SK-N-SH (cell line): ENCODE data around the gene ZNF555. TPM values are rescaled to one million over a fixed set of nuclear protein-coding genes. Genes with fewer than 3 reads are reported as not detected.

ENCODE experiments used
- CTCF ChIA-PET: fragments of 300-600, 350-600 bp; formaldehyde crosslinking; extraction: SDS; loops from one replicate; lab custom pipeline; 2021; lab: Yijun Ruan, JAX
- POLR2A ChIA-PET: fragments of 350-600 bp; sonication (Branson Sonifier 250); formaldehyde crosslinking; extraction: SDS; loops from one replicate; lab custom pipeline; 2020; ENCODE audit warnings: antibody characterized with exemption, inconsistent platforms; lab: Yijun Ruan, JAX
- DNase-seq: peaks from one replicate; pipeline ENCODE4 v3.0.0; 2012
- H2AFZ ChIP-seq: fragments of 200-600 bp; sonication (generic); 2 replicates; pipeline ENCODE4 v1.8.1; 2016; ENCODE audit warnings: antibody characterized with exemption, mild to moderate bottlenecking, low read depth
- H3F3A ChIP-seq: fragments of 200-600 bp; sonication (generic); replicated peaks from 2 replicates; pipeline ENCODE3; 2016; ENCODE audit warnings: antibody characterized with exemption, mild to moderate bottlenecking; ENCODE audit not compliant: insufficient read depth
- H3K27ac ChIP-seq, 2 experiments: fragments of 200-500 bp in 1 of 2; fragments of 200-600 bp in 1 of 2; sonication (Bioruptor generic) in 1 of 2; sonication (generic), shearing (Covaris generic) in 1 of 2; 2 replicates each; pipeline versions ENCODE4 v1.5.1 to v1.6.1; 2014 to 2016; ENCODE audit warnings: low read depth in 2 of 2, inconsistent platforms in 1 of 2, low read length in 1 of 2, mild to moderate bottlenecking in 1 of 2, mixed read lengths in 1 of 2
- H3K27me3 ChIP-seq: fragments of 200-600 bp; sonication (generic), shearing (Covaris generic); 2 replicates; pipeline ENCODE4 v1.6.1; 2016; ENCODE audit warnings: mixed run types; ENCODE audit not compliant: insufficient read depth
- H3K36me3 ChIP-seq, 2 experiments: fragments of 200-500 bp in 1 of 2; fragments of 200-600 bp in 1 of 2; sonication (Bioruptor generic) in 1 of 2; sonication (generic) in 1 of 2; replicated peaks in 1 of 2; 2 replicates each; pipeline versions ENCODE3 to v1.5.1; 2014 to 2016; ENCODE audit warnings: low read length in 1 of 2, mild to moderate bottlenecking in 1 of 2; ENCODE audit not compliant: insufficient read depth in 2 of 2, control insufficient read depth in 1 of 2
- H3K4me1 ChIP-seq, 2 experiments: fragments of 200-500 bp in 1 of 2; fragments of 200-600 bp in 1 of 2; sonication (Bioruptor generic) in 1 of 2; sonication (generic), shearing (Covaris generic) in 1 of 2; 2 replicates each; pipeline versions ENCODE4 v1.5.1 to v1.6.1; 2014 to 2016; ENCODE audit warnings: low read depth in 1 of 2, low read length in 1 of 2, mixed run types in 1 of 2; ENCODE audit not compliant: insufficient read depth in 2 of 2, control insufficient read depth in 1 of 2
- H3K4me2 ChIP-seq: fragments of 200-600 bp; sonication (generic), shearing (Covaris generic); 2 replicates; pipeline ENCODE4 v1.6.1; 2017; ENCODE audit warnings: mixed run types
- H3K4me3 ChIP-seq, 2 experiments: fragments of 200-500 bp in 1 of 2; fragments of 200-600 bp in 1 of 2; sonication (Bioruptor generic) in 1 of 2; sonication (generic), shearing (Covaris generic) in 1 of 2; 2 replicates each; pipeline versions ENCODE4 v1.5.1 to v1.8.1; 2014 to 2016; ENCODE audit warnings: low read depth in 2 of 2, inconsistent platforms in 1 of 2, low read length in 1 of 2, mild to moderate bottlenecking in 1 of 2, mixed read lengths in 1 of 2, moderate library complexity in 1 of 2
- H3K79me2 ChIP-seq: fragments of 200-600 bp; sonication (generic); 2 replicates; pipeline ENCODE4 v1.8.1; 2017; ENCODE audit warnings: mild to moderate bottlenecking; ENCODE audit not compliant: insufficient read depth
- H3K9ac ChIP-seq: fragments of 200-600 bp; sonication (generic); 2 replicates; pipeline ENCODE4 v1.6.1; 2017; ENCODE audit warnings: mixed run types
- H3K9me2 ChIP-seq: fragments of 200-600 bp; sonication (generic); 2 replicates; pipeline ENCODE4 v1.6.1; 2017; ENCODE audit warnings: mixed run types
- H3K9me3 ChIP-seq: fragments of 200-600 bp; sonication (generic); 2 replicates; pipeline ENCODE4 v1.6.1; 2017; ENCODE audit warnings: mixed run types, mild to moderate bottlenecking, moderate library complexity
- H4K20me1 ChIP-seq: fragments of 200-600 bp; sonication (generic); 2 replicates; pipeline ENCODE4 v1.6.1; 2017; ENCODE audit warnings: mild to moderate bottlenecking, mixed run types; ENCODE audit not compliant: insufficient read depth
- CHD2 ChIP-seq: fragments of 150-350 bp; IDR thresholded peaks from 2 replicates; pipeline ENCODE4 v1.6.1; 2018; ENCODE audit warnings: low read length; ENCODE audit not compliant: partially characterized antibody
- CTCF ChIP-seq: fragments of 200-600 bp; sonication (generic); IDR thresholded peaks from 2 replicates; pipeline ENCODE4 v1.6.1; 2017; ENCODE audit warnings: antibody characterized with exemption, mild to moderate bottlenecking, moderate library complexity
- ELF1 ChIP-seq: IDR thresholded peaks from 2 replicates; pipeline ENCODE4 v1.4.0; 2012
- EP300 ChIP-seq, 2 experiments: IDR thresholded peaks; 2 replicates each; pipeline versions ENCODE4 v1.4.0 to v1.6.1; 2012; ENCODE audit warnings: borderline replicate concordance in 1 of 2, low read depth in 1 of 2, low read length in 1 of 2
- IRF3 ChIP-seq: fragments of 150-350 bp; IDR thresholded peaks from 2 replicates; pipeline ENCODE4 v1.6.1; 2016; ENCODE audit warnings: mild to moderate bottlenecking, low read depth, low read length
- JUND ChIP-seq: IDR thresholded peaks from 2 replicates; pipeline ENCODE4 v1.4.0; 2012
- MAX ChIP-seq: IDR thresholded peaks from 2 replicates; pipeline ENCODE4 v1.4.0; 2012; ENCODE audit warnings: low read depth
- MXI1 ChIP-seq: IDR thresholded peaks from 2 replicates; pipeline ENCODE4 v1.6.1; 2012; ENCODE audit warnings: mild to moderate bottlenecking, low read depth, low read length, improper control_type of control experiment
- NFIC ChIP-seq: IDR thresholded peaks from 2 replicates; pipeline ENCODE4 v1.4.0; 2012; ENCODE audit warnings: borderline replicate concordance
- PBX3 ChIP-seq: IDR thresholded peaks from 2 replicates; pipeline ENCODE4; 2012
- POLR2AphosphoS5 ChIP-seq: IDR thresholded peaks from 2 replicates; pipeline ENCODE4 v1.6.1; 2012; ENCODE audit warnings: low read depth, low read length
- RCOR1 ChIP-seq: fragments of 150-350 bp; IDR thresholded peaks from 2 replicates; pipeline ENCODE4 v1.6.1; 2017; ENCODE audit warnings: antibody characterized with exemption, low read length
- RFX5 ChIP-seq: IDR thresholded peaks from 2 replicates; pipeline ENCODE4 v1.6.1; 2012; ENCODE audit warnings: mild to moderate bottlenecking, improper control_type of control experiment, low read length
- SIN3A ChIP-seq: IDR thresholded peaks from 2 replicates; pipeline ENCODE4 v1.6.1; 2012; ENCODE audit warnings: low read depth, mild to moderate bottlenecking, low read length, moderate library complexity, borderline replicate concordance
- SMC3 ChIP-seq: IDR thresholded peaks from 2 replicates; pipeline ENCODE4 v1.6.1; 2012; ENCODE audit warnings: low read depth, low read length, improper control_type of control experiment
- TAF1 ChIP-seq: IDR thresholded peaks from 2 replicates; pipeline ENCODE4 v1.6.1; 2012; ENCODE audit warnings: low read depth, mild to moderate bottlenecking, low read length, moderate library complexity, borderline replicate concordance
- WGBS: methylation state at CpG from one replicate; pipeline ENCODE4 v1.1.6; 2017; ENCODE audit warnings: low lambda C conversion rate; 5-methylcytosine and 5-hydroxymethylcytosine counted together
- polyA plus RNA-seq, 3 experiments: library from polyadenylated mRNA; depleted of rRNA; stranded (reverse); fragments of >200 nt; gene quantifications; 2 replicates each; pipeline ENCODE4 v1.2.3, GENCODE V29; 2012

ZNF555 gene
- polyA plus RNA-seq (2012; rRNA removed): 1.4 and 2.2 TPM in 2 replicates
- 1.8 and 2.1 TPM in 2 replicates for polyA plus RNA-seq (2012; cell fraction: cytosol; rRNA removed)
- polyA plus RNA-seq (2012; cell fraction: nucleus; rRNA removed): 2.0 and 3.1 TPM in 2 replicates

GRCh38 chr19:2840794-2841791, at the start of gene ZNF555:
Gene ZNF555, plus strand, starts transcription at chr19:2841475. Its CDS starts 98 bp downstream, at chr19:2841573.
- peak within 1 kb of the TSS; percentile 75 for H3K9ac ChIP-seq
- H3K4me3 ChIP-seq: peak within 1 kb of the TSS; percentile 66 to 84
- peak; percentile 98 for DNase-seq
- peaks cover 0 to 14% of the 10 kb centered on the region in 2 experiments for H3K36me3 ChIP-seq
- 0 out of 2 replicates have a peak, but pooled peaks cover 2% of the 10 kb centered on the region for H3K9me3 ChIP-seq
- no peaks in the 10 kb centered on the region for H4K20me1 ChIP-seq
- WGBS: under 1% methylated on average over 24 of the region's 106 CpGs
- POLR2A ChIA-PET: interaction anchor here (0.5 to 1.3 kb wide), 4 partner anchors 19 to 109 kb away, joined by 3 to 9 read pairs (median 3); partner anchors contain the start of gene ZNF77
- TF ChIP-seq ELF1: 0 out of 2 replicates have a peak, but pooled peaks have one; percentile 18
- peak; percentile 19; the same call in 1 of the 2 replicates for TF ChIP-seq TAF1
- 0 out of 2 replicates have a peak, but pooled peaks have one; percentile 2 for TF ChIP-seq RCOR1
- no peak for TF ChIP-seq SMC3
- TF ChIP-seq IRF3: peak; percentile 93
- TF ChIP-seq NFIC: no peak
- TF ChIP-seq POLR2AphosphoS5: peak; percentile 41; the same call in 1 of the 2 replicates
- TF ChIP-seq PBX3: peak; percentile 100
- peak; percentile 77 for TF ChIP-seq RFX5
- peak; percentile 40 for TF ChIP-seq CTCF
- TF ChIP-seq CHD2: peak; percentile 85
- TF ChIP-seq MXI1: peak; percentile 51; the same call in 1 of the 2 replicates
- no peak for TF ChIP-seq EP300 (IDR thresholded peaks at IDR 0.05; ENCODE audit: borderline replicate concordance in 1 of 2, low read depth in 1 of 2, low read length in 1 of 2)
- TF ChIP-seq MAX: peak; percentile 75
- TF ChIP-seq SIN3A: peak; percentile 27; the same call in 1 of the 2 replicates
- TF ChIP-seq JUND: no peak
- H3K79me2 ChIP-seq: peaks cover 41% of the 10 kb centered on the region
- no peaks in the 10 kb centered on the region for H3K27me3 ChIP-seq
- peak within 1 kb of the TSS; percentile 81 to 87 for H3K27ac ChIP-seq
- H3K4me1 ChIP-seq: peaks cover 0 to 5% of the 10 kb centered on the region in 2 experiments; a peak in 1 of 4 replicates
- CTCF ChIA-PET: interaction anchor here (0.5 to 1.5 kb wide), 10 partner anchors 9 to 773 kb away, joined by 3 to 13 read pairs (median 3); partner anchors contain the start of gene ZNF554
- peak within 1 kb of the TSS; percentile 99 for H3K4me2 ChIP-seq
- no peaks in the 10 kb centered on the region for H3K9me2 ChIP-seq
- H2AFZ ChIP-seq: peak within 1 kb of the TSS; percentile 96
- peaks cover 5% of the 10 kb centered on the region for H3F3A ChIP-seq
